ENCODE results near the gene DUSP28.
A peak's percentile ranks its signal among the peaks of the same experiment; 100 is the strongest.

DUSP28 gene

GRCh38 chr2:240602266-240603050 is 42.3 kb downstream of the DUSP28 start:
- no peak overlapping the region for H3K4me3 ChIP-seq (ENCODE audit: low read depth, low read length)

GRCh38 chr2:240603081-240603835 is 43.1 kb downstream of the DUSP28 start:
- TF ChIP-seq CTCF (IDR thresholded peaks at IDR 0.05; ENCODE audit: borderline replicate concordance, insufficient read depth, low read depth, low read length) = no peak
- no peak overlapping the region for H3K4me3 ChIP-seq (ENCODE audit: low read depth, low read length)

More at GRCh38 chr2:240602266-240603050, 42.3 kb downstream of the DUSP28 start:
- TF ChIP-seq CTCF (IDR thresholded peaks at IDR 0.05; ENCODE audit: borderline replicate concordance, insufficient read depth, low read depth, low read length) = no peak

- no peak overlapping the region for H3K4me3 ChIP-seq (ENCODE audit: low read depth, low read length)
- no peak for TF ChIP-seq CTCF (IDR thresholded peaks at IDR 0.05; ENCODE audit: borderline replicate concordance, insufficient read depth, low read depth, low read length)
These were observed 43.7 kb downstream of the DUSP28 start for GRCh38 chr2:240603846-240604245.

GRCh38 chr2:240604291-240604938 is 44.3 kb downstream of the DUSP28 start:
- H3K4me3 ChIP-seq (ENCODE audit: low read depth, low read length) = no peak overlapping the region
- TF ChIP-seq CTCF (IDR thresholded peaks at IDR 0.05; ENCODE audit: borderline replicate concordance, insufficient read depth, low read depth, low read length) = peak; percentile 77

- no peak overlapping the region for H3K4me3 ChIP-seq (ENCODE audit: low read depth, low read length)
- no peak for TF ChIP-seq CTCF (IDR thresholded peaks at IDR 0.05; ENCODE audit: borderline replicate concordance, insufficient read depth, low read depth, low read length)
These were observed 45.0 kb downstream of the DUSP28 start for GRCh38 chr2:240604939-240605716.

- no peak for TF ChIP-seq CTCF (IDR thresholded peaks at IDR 0.05; ENCODE audit: borderline replicate concordance, insufficient read depth, low read depth, low read length)
- H3K4me3 ChIP-seq (ENCODE audit: low read depth, low read length) = no peak overlapping the region
These were observed 45.9 kb downstream of the DUSP28 start for GRCh38 chr2:240605867-240606743.

Measured in GM12875 (cell line).